Small intestine (tissue), 7 donors: ENCODE results near the gene CKB. TPM values are rescaled to one million over a fixed set of nuclear protein-coding genes. Genes with fewer than 3 reads are reported as not detected.
"Not testable (repeated sequence)": the region's sequence is repeated elsewhere in the genome, so short reads cannot be mapped to it uniquely, and the experiment has no call there.

Experiments
- DNase-seq, 2 donors: peaks; one replicate each; pipeline versions ENCODE4 v3.0.0 to v3.0.0-alpha.2; 2013
- FAIRE-seq: peaks from 2 replicates; lab custom pipeline; 2012; peaks lifted over from hg19 to GRCh38; lab: Jason Lieb, UNC
- H3K27ac ChIP-seq, 3 donors: one replicate each; pipeline ENCODE4 v1.5.1; 2013; ENCODE audit warnings: low read length in 2 of 3, mild to moderate bottlenecking in 2 of 3, control low read depth in 1 of 3, inconsistent platforms in 1 of 3, low read depth in 1 of 3, moderate library complexity in 1 of 3
- H3K27me3 ChIP-seq, 3 donors: one replicate each; pipeline ENCODE4 v1.6.1; 2013; ENCODE audit warnings: low read length in 3 of 3, inconsistent platforms in 1 of 3; ENCODE audit not compliant: control insufficient read depth in 3 of 3, insufficient read depth in 3 of 3
- H3K36me3 ChIP-seq, 3 donors: one replicate each; pipeline ENCODE4 v1.6.1; 2013; ENCODE audit warnings: low read length in 3 of 3, inconsistent platforms in 1 of 3, low read depth in 1 of 3, mild to moderate bottlenecking in 1 of 3, moderate library complexity in 1 of 3; ENCODE audit not compliant: control insufficient read depth in 3 of 3, insufficient read depth in 2 of 3
- H3K4me1 ChIP-seq, 3 donors: one replicate each; pipeline ENCODE4 v1.6.1; 2013; ENCODE audit warnings: low read length in 2 of 3, inconsistent platforms in 1 of 3, low read depth in 1 of 3, mild to moderate bottlenecking in 1 of 3, moderate library complexity in 1 of 3; ENCODE audit not compliant: control insufficient read depth in 3 of 3, insufficient read depth in 2 of 3
- H3K4me3 ChIP-seq, 3 donors: one replicate each; pipeline ENCODE4 v1.5.1; 2013; ENCODE audit warnings: low read length in 3 of 3, control low read depth in 1 of 3, inconsistent platforms in 1 of 3, low read depth in 1 of 3, mild to moderate bottlenecking in 1 of 3, moderate library complexity in 1 of 3
- H3K9me3 ChIP-seq, 2 donors: one replicate each; pipeline ENCODE4 v1.6.1; 2013; ENCODE audit warnings: low read depth in 1 of 2, low read length in 1 of 2; ENCODE audit not compliant: control insufficient read depth in 2 of 2, insufficient read depth in 1 of 2
- WGBS, 3 donors: extraction: QIAGEN DNeasy Blood & Tissue Kit; methylation state at CpG; one replicate each; pipeline ENCODE4 v1.1.7; 2013; 5-methylcytosine and 5-hydroxymethylcytosine counted together
- polyA plus RNA-seq, 4 donors: library from polyadenylated mRNA; stranded (reverse) in 3 of 4; unstranded in 1 of 4; fragments of 200-250 nt in 3 of 4; fragments of 120-200 nt in 1 of 4; gene quantifications; one replicate each; pipeline versions ENCODE4 v1.2.1 to v1.2.3, GENCODE V29; 2013
- donor health status: healthy with polysubstance abuse.
- donor health status: control.
- donor health status: control.
- donor health status: Bipolar disorder and iron deficiency.
- donor health status: healthy.

Gene CKB
- polyA plus RNA-seq, 4 donors: 36.7 to 315 (median 72.7) TPM

DNA sequence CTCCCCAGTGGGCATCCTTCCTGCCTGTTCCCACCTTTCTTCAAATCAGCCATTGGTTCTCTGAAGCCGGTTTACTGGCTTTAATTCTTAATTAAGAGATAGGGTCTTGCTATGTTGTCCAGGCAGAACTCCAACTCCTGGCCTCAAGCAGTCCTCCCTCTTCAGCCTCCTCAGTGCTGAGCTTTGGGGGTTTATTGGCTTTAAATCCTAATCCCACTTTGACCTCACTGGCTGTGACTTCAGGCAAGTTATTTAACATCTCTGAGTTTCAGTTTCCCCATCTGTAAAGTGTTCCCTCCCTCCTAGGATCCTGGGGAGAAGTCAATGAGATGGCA lies 4.3 kb upstream of the CKB start:
- Histone ChIP-seq H3K4me1 (peaks cover 0 to 81% (median 2%) of the 10 kb centered on the region in 3 donors), H3K27me3 (peaks cover 0 to 4% (median 3%) of the 10 kb centered on the region in 3 donors), H3K9me3 (no peaks in the 10 kb centered on the region), H3K27ac (peak overlapping the region in 1 of 3 donors; percentile 93), H3K36me3 (peaks cover 0 to 30% (median 0%) of the 10 kb centered on the region in 3 donors), H3K4me3 (no peak overlapping the region)
- 88 to 100% (median 93%) methylated on average over 1 of the region's 1 CpG for WGBS, 3 donors
- no peak for DNase-seq
- no peak for FAIRE-seq

DNA sequence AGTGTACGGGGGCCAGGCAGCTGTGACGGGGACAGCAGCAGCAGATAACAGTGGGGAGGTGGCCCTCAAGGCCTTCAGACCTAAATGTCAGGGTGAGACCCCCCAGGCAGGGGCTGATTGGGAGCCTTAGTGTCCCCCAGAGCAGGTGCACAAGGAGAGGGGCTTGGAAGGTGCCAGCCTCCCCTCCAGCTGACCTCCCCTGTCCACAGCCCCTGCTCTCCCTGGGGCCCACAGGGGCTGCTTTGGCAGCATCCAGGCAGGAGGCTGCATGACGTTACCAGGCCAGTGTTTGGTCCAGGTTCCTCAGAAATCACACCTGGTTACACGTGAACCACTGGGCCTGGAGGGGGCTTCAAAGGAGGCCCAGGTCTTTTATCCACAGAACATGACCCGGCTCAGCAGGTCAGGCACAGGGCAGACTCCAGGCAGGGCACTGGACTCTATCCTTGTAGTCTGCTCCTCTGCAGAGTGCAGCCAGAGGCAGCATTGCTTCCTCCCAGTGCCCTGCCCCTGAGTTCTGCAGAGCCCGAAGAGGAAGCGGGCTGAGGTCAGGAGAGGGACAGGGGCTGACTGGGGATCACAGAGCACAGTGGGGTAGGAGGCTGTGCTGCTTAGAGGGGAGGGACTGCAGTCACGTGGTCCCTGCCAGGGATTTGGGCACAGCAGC lies 3.8 kb upstream of the CKB start:
- H3K4me3 ChIP-seq: no peak overlapping the region
- peaks cover 0 to 4% (median 3%) of the 10 kb centered on the region in 3 donors for H3K27me3 ChIP-seq
- 60 to 77% (median 68%) methylated on average over 8 of the region's 8 CpGs for WGBS, 3 donors
- no peaks in the 10 kb centered on the region for H3K9me3 ChIP-seq
- FAIRE-seq (no peak), DNase-seq (no peak)
- H3K36me3 ChIP-seq: peaks cover 0 to 25% (median 0%) of the 10 kb centered on the region in 3 donors
- peak overlapping the region in 1 of 3 donors; percentile 93 for H3K27ac ChIP-seq
- peaks cover 0 to 77% (median 2%) of the 10 kb centered on the region in 3 donors for H3K4me1 ChIP-seq

DNA sequence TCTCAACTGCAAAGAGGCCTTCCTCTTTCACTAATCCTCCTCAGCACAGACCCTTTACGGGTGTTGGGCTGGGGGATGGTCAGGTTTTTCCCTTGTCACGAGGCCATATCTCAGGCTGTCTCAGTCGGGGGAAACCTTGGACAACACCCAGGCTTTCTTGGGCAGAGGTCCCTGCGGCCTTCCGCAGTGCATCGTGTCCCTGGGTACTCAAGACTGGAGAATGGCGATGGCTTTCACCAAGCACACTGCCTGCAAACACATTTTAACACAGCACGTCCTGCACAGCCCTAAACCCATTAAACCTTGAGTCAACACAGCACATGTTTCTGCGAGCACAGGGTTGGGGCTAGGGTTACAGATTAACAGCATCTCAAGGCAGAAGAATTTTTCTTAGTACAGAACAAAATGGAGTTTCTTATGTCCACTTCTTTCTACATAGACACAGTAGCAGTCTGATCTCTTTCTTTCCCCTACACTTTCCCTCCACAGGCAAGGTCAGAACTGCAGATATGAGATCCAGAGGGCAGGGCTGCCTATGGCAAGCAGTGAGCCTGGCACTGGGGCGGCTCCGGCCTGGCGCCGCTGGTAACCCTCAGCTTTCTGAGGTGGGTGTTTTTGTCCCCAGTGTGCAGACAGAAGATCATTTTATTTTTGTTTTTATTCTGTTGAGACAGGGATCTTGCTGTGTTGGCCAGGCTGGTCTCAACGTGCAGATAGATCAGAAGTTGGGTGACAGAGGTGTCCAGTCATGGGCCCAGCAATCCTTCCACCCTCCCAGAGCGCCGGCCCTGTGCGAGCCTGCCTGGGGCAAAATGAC lies 3.0 kb upstream of the CKB start:
- not testable (repeated sequence) for H3K4me3 ChIP-seq, H3K9me3 ChIP-seq, FAIRE-seq, H3K27me3 ChIP-seq
- peak in 1 of 2 donors; percentile 84 for DNase-seq
- Histone ChIP-seq H3K27ac (peak overlapping the region in 1 of 3 donors; percentile 93), H3K4me1 (peaks cover 0 to 73% (median 2%) of the 10 kb centered on the region in 3 donors), H3K36me3 (peaks cover 0 to 23% (median 0%) of the 10 kb centered on the region in 3 donors)
- 53 to 65% (median 56%) methylated on average over 17 of the region's 17 CpGs for WGBS, 3 donors

DNA sequence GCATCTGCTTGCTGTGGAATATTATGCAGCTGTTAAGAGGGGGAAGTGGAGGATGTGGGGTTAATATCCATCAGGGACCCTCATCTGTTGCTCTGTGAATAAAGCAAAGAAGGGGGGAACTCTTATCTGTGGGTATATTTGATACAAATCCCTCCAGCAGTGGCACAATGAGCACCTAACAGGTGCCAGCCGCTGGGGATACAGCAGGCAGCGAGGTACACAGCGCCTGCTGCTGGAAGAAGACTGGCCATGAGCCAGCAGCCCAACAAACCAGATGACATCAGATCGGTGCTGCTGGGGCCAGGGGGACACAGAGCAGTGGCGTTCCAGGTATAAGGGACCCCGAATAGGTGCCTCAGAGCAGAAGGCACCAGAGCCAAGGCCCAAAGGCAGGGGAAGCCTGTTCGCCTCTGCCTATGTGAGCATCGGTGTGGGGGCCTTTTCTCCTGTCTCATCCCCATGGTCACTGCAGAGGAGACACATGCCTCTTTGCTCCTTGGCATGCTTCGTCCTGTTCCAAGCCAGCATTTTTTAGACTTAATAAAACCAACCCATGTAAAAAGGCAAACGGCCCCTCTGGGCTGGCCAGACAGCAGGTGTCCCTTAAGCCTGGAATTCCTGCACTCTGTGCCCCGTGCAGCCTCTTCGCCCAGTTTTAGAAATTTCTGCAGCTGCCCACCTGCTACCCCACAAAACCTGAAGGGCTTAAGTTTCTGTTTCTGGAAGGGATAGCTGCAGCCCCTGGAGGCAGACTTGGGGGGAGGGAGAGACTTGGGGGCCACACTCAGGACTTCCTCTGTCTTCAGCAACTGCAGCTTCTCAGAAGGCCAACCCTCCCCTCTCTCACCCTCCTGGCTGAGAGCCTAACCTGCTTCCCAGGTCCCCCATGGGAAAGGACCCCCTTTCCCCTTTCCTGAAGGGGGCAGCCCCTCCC lies 1.6 kb upstream of the CKB start:
- H3K4me3 ChIP-seq: no peak overlapping the region
- H3K36me3 ChIP-seq: peaks cover 0 to 29% (median 0%) of the 10 kb centered on the region in 3 donors
- FAIRE-seq: no peak
- peaks cover 0 to 72% (median 2%) of the 10 kb centered on the region in 3 donors for H3K4me1 ChIP-seq
- H3K9me3 ChIP-seq: no peaks in the 10 kb centered on the region
- 65 to 74% (median 70%) methylated on average over 12 of the region's 12 CpGs for WGBS, 3 donors
- peaks cover 0 to 4% (median 3%) of the 10 kb centered on the region in 3 donors for H3K27me3 ChIP-seq
- H3K27ac ChIP-seq: peak overlapping the region in 1 of 3 donors; percentile 93
- no peak for DNase-seq

DNA sequence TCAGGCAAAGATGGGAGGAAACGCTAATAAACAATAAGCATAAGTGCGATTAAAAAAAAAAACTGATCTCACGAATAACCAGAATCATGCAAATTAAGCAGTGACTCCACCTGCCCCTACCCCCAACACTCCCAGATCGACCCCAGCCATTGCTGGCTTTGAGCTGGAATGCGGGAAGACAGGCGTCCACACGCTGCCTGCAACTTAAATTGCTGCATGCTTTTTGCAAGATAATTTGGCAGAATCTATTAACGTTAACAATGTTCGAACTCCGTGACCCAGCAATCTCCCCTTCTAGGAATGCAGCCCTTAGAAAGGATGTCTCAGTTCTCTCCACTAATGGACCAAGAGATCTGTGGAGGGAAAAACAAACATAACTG lies 935 bp upstream of the CKB start:
- Histone ChIP-seq H3K4me3 (peak overlapping the region in 1 of 3 donors; percentile 48), H3K27me3 (peaks cover 0 to 4% (median 3%) of the 10 kb centered on the region in 3 donors), H3K36me3 (peaks cover 0 to 36% (median 0%) of the 10 kb centered on the region in 3 donors), H3K4me1 (peaks cover 0 to 78% (median 2%) of the 10 kb centered on the region in 3 donors), H3K27ac (peak overlapping the region in 1 of 3 donors; percentile 93), H3K9me3 (no peaks in the 10 kb centered on the region)
- FAIRE-seq (no peak), DNase-seq (no peak)
- WGBS, 3 donors: 54 to 75% (median 68%) methylated on average over 10 of the region's 10 CpGs

DNA sequence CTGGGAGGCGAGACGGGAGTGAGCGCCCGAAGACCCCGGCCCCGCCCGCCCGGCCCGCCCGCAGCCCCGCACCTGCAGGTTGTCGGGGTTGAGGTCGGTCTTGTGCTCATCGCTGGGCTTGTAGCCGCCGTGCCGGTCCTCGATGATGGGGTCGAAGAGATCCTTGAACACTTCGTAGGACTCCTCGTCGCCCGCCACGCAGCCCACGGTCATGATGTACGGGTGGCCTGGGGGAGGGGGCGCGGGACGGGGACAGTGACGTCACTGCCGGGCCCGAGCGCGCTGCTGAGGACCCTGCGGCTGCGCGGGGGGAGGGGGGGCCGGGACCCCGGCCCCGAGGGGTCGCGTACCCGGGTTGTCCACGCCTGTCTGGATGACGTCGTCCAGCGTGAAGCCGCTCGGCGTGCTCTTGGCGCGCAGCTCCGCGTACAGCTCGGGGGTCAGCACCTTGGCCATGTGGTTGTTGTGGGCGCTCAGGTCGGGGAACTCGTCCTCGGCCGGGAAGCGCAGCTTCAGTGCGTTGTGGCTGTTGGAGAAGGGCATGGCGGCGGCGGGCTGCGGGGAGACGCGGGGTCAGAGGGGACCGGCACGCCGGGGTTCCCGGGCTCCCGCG lies 573 bp downstream of the CKB start:
- H3K4me1 ChIP-seq: peaks cover 0 to 73% (median 2%) of the 10 kb centered on the region in 3 donors
- DNase-seq (peak in 1 of 2 donors; percentile 59), FAIRE-seq (no peak)
- peak overlapping the region; percentile 59 to 78 (median 69) for H3K4me3 ChIP-seq
- peaks cover 0 to 43% (median 0%) of the 10 kb centered on the region in 3 donors for H3K36me3 ChIP-seq
- peaks cover 0 to 4% (median 3%) of the 10 kb centered on the region in 3 donors for H3K27me3 ChIP-seq
- H3K27ac ChIP-seq: peak overlapping the region in 1 of 3 donors; percentile 75
- WGBS, 3 donors: 1% methylated on average over 38 to 74 of the region's 74 CpGs
- H3K9me3 ChIP-seq: no peaks in the 10 kb centered on the region

DNA sequence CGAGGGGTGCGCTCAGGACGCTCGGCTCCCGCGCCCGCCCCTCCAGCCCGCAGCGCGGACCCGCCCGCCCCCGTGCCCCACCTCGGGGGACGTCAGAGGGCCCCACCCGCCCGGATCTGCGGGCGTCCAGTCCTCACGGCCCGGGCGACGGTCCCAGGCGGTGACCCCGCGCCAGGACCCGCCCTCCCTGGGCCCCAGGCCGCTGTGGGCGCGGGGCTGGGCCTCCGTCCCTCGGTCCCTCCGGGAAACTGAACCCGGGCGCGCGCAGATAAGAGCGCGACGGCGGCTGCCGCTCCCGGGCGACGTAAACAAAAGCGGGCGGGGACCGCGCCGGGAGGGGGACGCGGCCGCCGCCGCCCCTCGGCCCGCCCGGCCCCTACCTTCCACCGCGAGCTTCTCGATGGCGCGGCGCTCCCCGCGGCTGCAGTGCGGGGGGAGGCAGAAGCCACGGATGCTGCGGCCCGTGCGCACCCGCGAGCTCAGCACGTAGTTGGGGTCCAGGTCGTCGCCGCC lies 1.1 kb downstream of the CKB start:
- peak in 1 of 2 donors; percentile 81 for DNase-seq

More for the DNA sequence above, 1.1 kb downstream of the CKB start:
- Histone ChIP-seq H3K4me3 (peak overlapping the region; percentile 59 to 78 (median 69)), H3K27me3 (peaks cover 0 to 4% (median 3%) of the 10 kb centered on the region in 3 donors), H3K36me3 (peaks cover 0 to 41% (median 0%) of the 10 kb centered on the region in 3 donors), H3K4me1 (peaks cover 0 to 68% (median 2%) of the 10 kb centered on the region in 3 donors), H3K27ac (peak overlapping the region in 2 of 3 donors; percentile 65 to 78), H3K9me3 (no peaks in the 10 kb centered on the region)
- 1% methylated on average over 33 to 77 of the region's 77 CpGs for WGBS, 3 donors
- FAIRE-seq: no peak
